K562 (cell line): ENCODE results near the gene ODAD3. TPM values are rescaled to one million over a fixed set of nuclear protein-coding genes. Genes with fewer than 3 reads are reported as not detected.

Experiments used
- ATAC-seq: fragments of 200-7000 bp; cut with Tn5 transposase; 3 replicates; pipeline ENCODE4 v1.9.1; 2020; ENCODE audit warnings: moderate library complexity
- BruUV-seq: library from RNA; stranded (reverse); fragments of 400-500 nt; replicated peaks from 2 replicates; lab custom pipeline; 2021; lab: Mats Ljungman, UMichigan
- CTCF ChIA-PET: fragments of 300-600 bp; formaldehyde crosslinking; extraction: SDS; loops from one replicate; lab custom pipeline; 2021; ENCODE audit warnings: low intra/inter-chr PET ratio; lab: Yijun Ruan, JAX
- POLR2A ChIA-PET: fragments of 300-600, 350-650 bp; sonication (Branson Sonifier 250); formaldehyde crosslinking; extraction: SDS; loops from one replicate; lab custom pipeline; 2021; ENCODE audit warnings: antibody characterized with exemption, inconsistent platforms; lab: Yijun Ruan, JAX
- DNase-seq, 4 experiments: peaks; one replicate each; pipeline versions ENCODE4 v3.0.0 to v3.0.0-alpha.2; 2011 to 2018; ENCODE audit warnings: low spot score in 3 of 4, mixed read lengths in 3 of 4; ENCODE audit errors: extremely low read depth in 1 of 4
- FAIRE-seq: peaks from 2 replicates; lab custom pipeline; 2011; peaks lifted over from hg19 to GRCh38; lab: Jason Lieb, UNC
- H2AFZ ChIP-seq: 2 replicates; pipeline ENCODE4 v1.6.0; 2011; ENCODE audit warnings: low read depth, low read length, control low read depth, inconsistent platforms
- H3K27ac ChIP-seq: fragments of 200-600 bp; 3 replicates; pipeline ENCODE4 v1.8.0; 2011; ENCODE audit warnings: low read depth, mild to moderate bottlenecking, control low read depth, inconsistent platforms, low read length, moderate library complexity, mixed read lengths; ENCODE audit errors: extremely low read depth
- H3K27me3 ChIP-seq, 2 experiments: fragments of 300-600 bp in 1 of 2; 2 replicates in 1 of 2; 3 replicates in 1 of 2; pipeline versions ENCODE4 v1.6.0 to v1.8.0; 2011; ENCODE audit warnings: inconsistent platforms in 2 of 2, low read length in 2 of 2, mild to moderate bottlenecking in 1 of 2, mixed read lengths in 1 of 2, moderate library complexity in 1 of 2; ENCODE audit not compliant: control insufficient read depth in 2 of 2, insufficient read depth in 2 of 2
- H3K36me3 ChIP-seq: fragments of 300-600 bp; 3 replicates; pipeline ENCODE4 v1.8.0; 2011; ENCODE audit warnings: mild to moderate bottlenecking, low read length, inconsistent platforms; ENCODE audit not compliant: control insufficient read depth, insufficient read depth
- H3K4me1 ChIP-seq, 2 experiments: fragments of 200-600 bp in 1 of 2; replicated peaks in 1 of 2; 2 replicates in 1 of 2; 3 replicates in 1 of 2; pipeline versions ENCODE4 v1.5.1 to v1.8.0; 2011; ENCODE audit warnings: inconsistent platforms in 2 of 2, low read length in 2 of 2, mild to moderate bottlenecking in 1 of 2, mixed read lengths in 1 of 2, moderate library complexity in 1 of 2; ENCODE audit not compliant: control insufficient read depth in 2 of 2, insufficient read depth in 2 of 2
- H3K4me2 ChIP-seq: 2 replicates; pipeline ENCODE4 v1.6.1; 2011; ENCODE audit warnings: low read length, control low read depth, inconsistent platforms, mixed read lengths; ENCODE audit not compliant: insufficient read depth
- H3K4me3 ChIP-seq: fragments of 200-600 bp; sonication (generic), shearing (Covaris generic); 2 replicates; pipeline ENCODE4 v1.5.1; 2016; ENCODE audit warnings: control low read depth, inconsistent platforms
- H3K79me2 ChIP-seq: fragments of 200-600 bp; 3 replicates; pipeline ENCODE4 v1.8.0; 2011; ENCODE audit warnings: low read length, inconsistent platforms; ENCODE audit not compliant: control insufficient read depth, insufficient read depth
- H3K9ac ChIP-seq, 2 experiments: 2 replicates each; pipeline versions ENCODE4 v1.6.0 to v1.6.1; 2011; ENCODE audit warnings: low read depth in 2 of 2, low read length in 2 of 2, control low read depth in 1 of 2, inconsistent platforms in 1 of 2, mild to moderate bottlenecking in 1 of 2, mixed read lengths in 1 of 2; ENCODE audit not compliant: insufficient read depth in 1 of 2
- H3K9me1 ChIP-seq: one replicate; pipeline ENCODE4 v1.6.0; 2011; ENCODE audit warnings: inconsistent platforms, mild to moderate bottlenecking, low read length, moderate library complexity; ENCODE audit not compliant: control insufficient read depth, insufficient read depth
- H3K9me3 ChIP-seq: replicated peaks from 2 replicates; pipeline ENCODE4 v1.5.1; 2011; ENCODE audit warnings: low read depth, low read length, inconsistent platforms; ENCODE audit not compliant: control insufficient read depth, insufficient read depth
- H4K20me1 ChIP-seq: replicated peaks from 2 replicates; pipeline ENCODE4 v1.6.1; 2011; ENCODE audit warnings: low read length, inconsistent platforms, mixed read lengths; ENCODE audit not compliant: control insufficient read depth, insufficient read depth
- CEBPG ChIP-seq, 3 experiments: fragments of 200-800 bp in 1 of 3; sonication (Bioruptor generic) in 1 of 3; sonication (generic) in 1 of 3; formaldehyde crosslinking in 1 of 3; IDR thresholded peaks in 2 of 3; conservative IDR thresholded peaks in 1 of 3; 2 replicates each; pipeline versions ENCODE4 v1.6.1 to v1.8.0; 2016 to 2022; ENCODE audit warnings: missing compliant biosample characterization in 2 of 3, missing genetic modification characterization in 2 of 3, mild to moderate bottlenecking in 1 of 3, missing genetic modification reagents in 1 of 3
- CTCF ChIP-seq, 3 experiments: IDR thresholded peaks in 2 of 3; conservative IDR thresholded peaks in 1 of 3; 2 replicates each; pipeline ENCODE4 v1.5.1; 2011 to 2012; ENCODE audit warnings: low read length in 3 of 3, mild to moderate bottlenecking in 3 of 3, control low read depth in 2 of 3, improper control_type of control experiment in 1 of 3, inconsistent platforms in 1 of 3, low read depth in 1 of 3, mixed read lengths in 1 of 3, moderate library complexity in 1 of 3; ENCODE audit not compliant: insufficient read depth in 2 of 3
- NEUROD1 ChIP-seq: fragments of 150-350 bp; IDR thresholded peaks from 2 replicates; pipeline ENCODE4 v1.6.1; 2014; ENCODE audit warnings: borderline replicate concordance, low read length, low read depth; ENCODE audit not compliant: partially characterized antibody
- POLR2G ChIP-seq: fragments of 200-400 bp; formaldehyde crosslinking; IDR thresholded peaks from 2 replicates; pipeline ENCODE4 v1.6.1; 2017; ENCODE audit warnings: low read depth, mild to moderate bottlenecking, antibody characterized with exemption, low read length, moderate library complexity
- RBFOX2 ChIP-seq: fragments of 200-400 bp; formaldehyde crosslinking; IDR thresholded peaks from 2 replicates; pipeline ENCODE4 v1.6.1; 2017; ENCODE audit warnings: low read depth, mild to moderate bottlenecking, low read length, moderate library complexity
- SMARCA4 ChIP-seq: fragments of 450-650 bp; IDR thresholded peaks from 2 replicates; pipeline ENCODE4 v1.6.1; 2016
- STAT5A ChIP-seq: IDR thresholded peaks from 2 replicates; pipeline ENCODE4 v1.6.1; 2012; ENCODE audit warnings: low read length, inconsistent platforms, borderline replicate concordance
- ZNF512 ChIP-seq: IDR thresholded peaks from 2 replicates; pipeline ENCODE4 v1.6.1; 2016; ENCODE audit warnings: missing genetic modification characterization, missing compliant biosample characterization
- ZNF740 ChIP-seq, 3 experiments: fragments of 200-800 bp in 1 of 3; sonication (Bioruptor generic) in 1 of 3; sonication (generic) in 1 of 3; formaldehyde crosslinking in 1 of 3; IDR thresholded peaks; 2 replicates each; pipeline versions ENCODE4 v1.6.1 to v1.8.0; 2016 to 2022; ENCODE audit warnings: mild to moderate bottlenecking in 2 of 3, missing compliant biosample characterization in 2 of 3, missing genetic modification characterization in 2 of 3, missing genetic modification reagents in 1 of 3
- ZNF785 ChIP-seq: fragments of 250-450 bp; sonication (Bioruptor Pico); IDR thresholded peaks from 2 replicates; pipeline ENCODE4 v1.4.0; 2020; ENCODE audit warnings: mild to moderate bottlenecking
- WGBS: fragments of 100-300 bp; shearing (Covaris generic); methylation state at CpG from one replicate; pipeline ENCODE4 v1.1.6; 2016; ENCODE audit warnings: low coverage, mixed read lengths; ENCODE audit not compliant: insufficient coverage; ENCODE audit errors: missing lambda C conversion rate; 5-methylcytosine and 5-hydroxymethylcytosine counted together
- in situ Hi-C: fragments of 300-500 bp; cut with MboI; formaldehyde crosslinking; loops from 4 replicates; pipeline ENCODE4 v1.15.0; 2018; ENCODE audit warnings: inconsistent platforms, mixed read lengths
- intact Hi-C: fragments of 100-400 bp; cut with micrococcal nuclease; formaldehyde crosslinking; loops from 2 replicates; pipeline ENCODE4 v1.14.2; 2022
- polyA plus RNA-seq, 8 experiments: library from polyadenylated mRNA; depleted of rRNA in 4 of 8; stranded (reverse) in 5 of 8; unstranded in 3 of 8; fragments of >200 nt; fragmentation: Nextera tagmentation in 2 of 8; fragmentation: Illumina TruSeq in 1 of 8; extraction: Ambion mirVana in 2 of 8; extraction: Trizol in 1 of 8; gene quantifications; 2 replicates each; pipeline versions ENCODE4 v1.2.1 to v1.2.3, GENCODE V29; 2011 to 2014; ENCODE audit warnings: inconsistent platforms in 1 of 8, missing spikeins in 1 of 8
- total RNA-seq, 7 experiments: library from RNA; depleted of rRNA in 6 of 7; stranded (reverse); fragments of >200 nt in 6 of 7; fragmentation: Illumina TruSeq in 2 of 7; extraction: Trizol in 2 of 7; gene quantifications; 2 replicates each; pipeline versions ENCODE4 v1.2.1 to v1.2.3, GENCODE V29; 2011 to 2021; ENCODE audit warnings: low replicate concordance in 1 of 7
- TF ChIP-seq, protein P1 (sequence below): fragments of 450-650 bp; formaldehyde crosslinking; IDR thresholded peaks from 2 replicates; pipeline ENCODE4 v1.4.0; 2020; ENCODE audit warnings: mild to moderate bottlenecking, moderate library complexity

The ODAD3 gene
- total and polyA plus RNA-seq, 9 of the 15 experiments (the other 6 are each of a cell fraction or from before 2014, with no cell fraction given): 0.07 to 0.72 (median 0.14) TPM; not detected in 2

- no peaks in the 10 kb centered on the region for H3K9me3 ChIP-seq
- no peak overlapping the region for H3K4me3 ChIP-seq
- peak overlapping the region in 1 of 2 experiments; percentile 65; a peak in 1 of 4 replicates for H3K9ac ChIP-seq
- H3K4me1 ChIP-seq: peaks cover 0 to 54% of the 10 kb centered on the region in 2 experiments; a peak in 3 of 5 replicates
- DNase-seq (peak; percentile 32 to 56 (median 42)), ATAC-seq (peak; percentile 70), FAIRE-seq (peak; percentile 78)
- CTCF ChIA-PET: interaction anchor here (0.7 to 0.8 kb wide), 2 partner anchors 30 to 135 kb away, joined by 3 to 5 read pairs; no protein-coding TSS in a partner anchor
- no peak overlapping the region for H3K27ac ChIP-seq
- intact Hi-C loops (loop anchor here (2.0 kb wide), 1 partner anchor 30 kb away; no protein-coding TSS in a partner anchor), in situ Hi-C loops (no loop called here)
- peaks cover 0 to under 1% of the 10 kb centered on the region in 2 experiments; a peak in 1 of 5 replicates for H3K27me3 ChIP-seq
- H4K20me1 ChIP-seq: no peaks in the 10 kb centered on the region
- H3K36me3 ChIP-seq: peaks cover 29% of the 10 kb centered on the region; the same call in 1 of the 3 replicates
- no peaks in the 10 kb centered on the region for H3K79me2 ChIP-seq
- POLR2A ChIA-PET: no interaction called here
- WGBS: 65% methylated on average over 22 of the region's 33 CpGs
- no TSS peak for BruUV-seq
- no peak overlapping the region for H3K4me2 ChIP-seq
- no peaks in the 10 kb centered on the region for H3K9me1 ChIP-seq
- H2AFZ ChIP-seq: 0 out of 2 replicates have a peak overlapping the region, but pooled peaks have one; percentile 35
- TF ChIP-seq POLR2G: 0 out of 2 replicates have a peak, but pooled peaks have one; percentile 12
- TF ChIP-seq CEBPG (CRISPR knock-in tag; IDR thresholded peaks at IDR 0.05): peak; percentile 74
- no peak; a peak in 1 of 4 replicates for TF ChIP-seq CEBPG (tag; conservative IDR thresholded peaks at IDR 0.05 in 1 of 2, IDR thresholded peaks at IDR 0.05 in 1 of 2)
- no peak for TF ChIP-seq NEUROD1
- TF ChIP-seq RBFOX2: peak; percentile 39
- TF ChIP-seq ZNF785 (CRISPR knock-in tag): no peak
- TF ChIP-seq, protein P1, sequence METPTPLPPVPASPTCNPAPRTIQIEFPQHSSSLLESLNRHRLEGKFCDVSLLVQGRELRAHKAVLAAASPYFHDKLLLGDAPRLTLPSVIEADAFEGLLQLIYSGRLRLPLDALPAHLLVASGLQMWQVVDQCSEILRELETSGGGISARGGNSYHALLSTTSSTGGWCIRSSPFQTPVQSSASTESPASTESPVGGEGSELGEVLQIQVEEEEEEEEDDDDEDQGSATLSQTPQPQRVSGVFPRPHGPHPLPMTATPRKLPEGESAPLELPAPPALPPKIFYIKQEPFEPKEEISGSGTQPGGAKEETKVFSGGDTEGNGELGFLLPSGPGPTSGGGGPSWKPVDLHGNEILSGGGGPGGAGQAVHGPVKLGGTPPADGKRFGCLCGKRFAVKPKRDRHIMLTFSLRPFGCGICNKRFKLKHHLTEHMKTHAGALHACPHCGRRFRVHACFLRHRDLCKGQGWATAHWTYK: no peak
- no peak for TF ChIP-seq STAT5A
- peak; percentile 3; the same call in 1 of the 2 replicates for TF ChIP-seq ZNF512 (tag)
- TF ChIP-seq SMARCA4: 0 out of 2 replicates have a peak, but pooled peaks have one; percentile 2
- TF ChIP-seq CTCF (IDR thresholded peaks at IDR 0.05 in 2 of 3, conservative IDR thresholded peaks at IDR 0.05 in 1 of 3; ENCODE audit: insufficient read depth in 2 of 3, low read depth in 1 of 3, low read length in 3 of 3): peak; percentile 46 to 52 (median 46)
- TF ChIP-seq ZNF740 (CRISPR knock-in tag; IDR thresholded peaks at IDR 0.05): no peak
- 0 out of 4 replicates have a peak, but pooled peaks of 1 of the 2 experiments have one; percentile 30 for TF ChIP-seq ZNF740 (tag; IDR thresholded peaks at IDR 0.05)
Observed at GRCh38 chr19:11452620-11453310, 17.8 kb upstream of the ODAD3 start.
